ENCODE data around the gene YPEL4.

YPEL4 gene

GRCh38 chr11:57635246-57635645, 14.5 kb downstream of the YPEL4 start:
- H3K27ac ChIP-seq: no peak overlapping the region
- no peak for DNase-seq (ENCODE audit: low read depth, low spot score)

GRCh38 chr11:57634311-57634710, 15.4 kb downstream of the YPEL4 start:
- no peak for DNase-seq (ENCODE audit: low read depth, low spot score)

GRCh38 chr11:57633394-57634070, 16.2 kb downstream of the YPEL4 start:
- H3K27ac ChIP-seq: no peak overlapping the region
- DNase-seq (ENCODE audit: low read depth, low spot score): no peak

More at GRCh38 chr11:57634311-57634710, 15.4 kb downstream of the YPEL4 start:
- no peak overlapping the region for H3K27ac ChIP-seq

- H3K27ac ChIP-seq: no peak overlapping the region
- no peak for DNase-seq (ENCODE audit: low read depth, low spot score)
Measured at GRCh38 chr11:57632116-57632515, 17.6 kb downstream of the YPEL4 start.

GRCh38 chr11:57630171-57630570, 19.5 kb downstream of the YPEL4 start:
- DNase-seq (ENCODE audit: low read depth, low spot score): no peak
- no peak overlapping the region for H3K27ac ChIP-seq

GRCh38 chr11:57626895-57627294, 22.8 kb downstream of the YPEL4 start:
- no peak for DNase-seq (ENCODE audit: low read depth, low spot score)
- no peak overlapping the region for H3K27ac ChIP-seq

DNA sequence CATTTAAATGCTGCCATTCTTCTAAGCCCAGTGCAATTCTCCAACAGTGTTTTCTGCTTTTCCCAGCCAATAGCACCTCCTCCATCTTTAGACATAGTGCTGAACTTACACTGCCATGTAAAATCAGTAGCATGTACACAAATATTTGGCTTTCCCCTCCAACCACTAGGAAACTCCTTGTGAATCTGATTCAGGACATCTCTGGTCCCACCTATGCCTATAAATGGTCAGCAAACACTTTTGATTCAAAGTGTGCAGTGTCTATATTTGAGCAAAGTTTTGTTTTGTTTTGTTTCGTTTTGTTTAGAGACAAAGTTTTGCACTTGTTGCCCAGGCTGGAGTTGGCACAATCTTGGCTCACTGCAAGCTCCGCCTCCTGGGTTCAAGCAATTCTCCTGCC, 24.8 kb downstream of the YPEL4 start:
- no peak overlapping the region for H3K27ac ChIP-seq
- DNase-seq (ENCODE audit: low read depth, low spot score): no peak

- no peak for DNase-seq (ENCODE audit: low read depth, low spot score)
- no peak overlapping the region for H3K27ac ChIP-seq
Measured at GRCh38 chr11:57622263-57622662, 27.4 kb downstream of the YPEL4 start.

DNA sequence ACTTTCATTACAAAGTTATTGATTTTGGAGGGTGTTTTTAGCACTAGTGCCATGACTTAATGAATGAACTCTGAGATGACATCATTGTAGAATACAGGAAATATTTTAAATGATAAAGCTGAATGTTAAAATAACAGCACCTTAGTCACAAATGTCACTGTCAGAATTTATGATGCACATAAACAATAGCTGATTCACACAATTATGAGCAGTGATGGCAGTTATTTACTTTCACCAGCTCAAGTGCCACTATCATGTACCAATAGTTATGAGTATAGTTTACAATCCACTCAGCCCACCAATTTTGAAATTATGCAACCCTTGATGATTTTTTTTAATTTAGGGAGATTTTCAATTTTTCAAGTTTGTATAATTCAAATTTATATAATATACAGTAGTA, 29.2 kb downstream of the YPEL4 start:
- H3K27ac ChIP-seq: no peak overlapping the region
- no peak for DNase-seq (ENCODE audit: low read depth, low spot score)

- H3K27ac ChIP-seq: no peak overlapping the region
- no peak for DNase-seq (ENCODE audit: low read depth, low spot score)
Measured at GRCh38 chr11:57619331-57619730, 30.4 kb downstream of the YPEL4 start.

- peak overlapping the region; percentile 23 for H3K27ac ChIP-seq
- no peak for DNase-seq (ENCODE audit: low read depth, low spot score)
Measured at GRCh38 chr11:57618438-57618837, 31.3 kb downstream of the YPEL4 start.

DNA sequence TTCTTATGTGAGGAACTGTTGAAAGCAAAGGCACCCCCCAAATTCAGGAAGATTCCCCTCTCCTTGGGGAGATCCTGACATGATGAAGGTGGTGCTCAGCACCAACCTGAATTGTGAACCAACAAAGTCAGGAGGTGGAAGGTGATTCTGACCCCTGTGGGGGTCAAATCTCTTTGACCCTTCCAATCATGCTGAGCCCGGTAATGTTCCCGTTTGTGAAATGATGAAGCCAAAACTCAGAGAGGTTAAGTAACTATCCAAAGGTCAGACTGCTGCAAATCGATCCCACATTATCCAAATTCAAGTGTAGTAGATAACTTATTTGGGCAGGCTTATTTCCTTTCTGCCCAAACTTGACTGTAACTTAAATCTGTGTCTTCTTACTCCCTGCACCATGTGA, 33.1 kb downstream of the YPEL4 start:
- no peak overlapping the region for H3K27ac ChIP-seq
- DNase-seq (ENCODE audit: low read depth, low spot score): no peak

DNA sequence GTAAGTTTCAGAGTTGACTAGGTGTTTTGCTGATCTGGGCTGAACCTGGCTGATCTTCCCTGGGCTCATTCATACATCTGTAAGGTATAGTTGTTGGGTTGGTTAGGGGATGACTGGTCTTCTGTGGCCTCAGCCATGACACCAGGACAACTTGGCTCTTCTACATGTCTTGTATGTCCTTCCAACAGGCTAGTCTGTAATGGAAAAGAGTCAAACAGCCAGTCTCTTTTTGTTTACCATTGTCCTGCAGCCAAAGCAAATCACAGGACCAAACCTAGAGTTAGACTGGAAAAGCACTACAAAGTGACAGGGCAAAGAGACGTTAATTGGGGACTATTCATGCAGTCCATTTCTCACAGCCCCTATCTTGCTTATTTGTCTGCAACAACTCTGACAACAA, 34.4 kb downstream of the YPEL4 start:
- no peak for DNase-seq (ENCODE audit: low read depth, low spot score)
- no peak overlapping the region for H3K27ac ChIP-seq

- no peak overlapping the region for H3K27ac ChIP-seq
- DNase-seq (ENCODE audit: low read depth, low spot score): no peak
Measured at GRCh38 chr11:57614234-57614772, 35.4 kb downstream of the YPEL4 start.

DNA sequence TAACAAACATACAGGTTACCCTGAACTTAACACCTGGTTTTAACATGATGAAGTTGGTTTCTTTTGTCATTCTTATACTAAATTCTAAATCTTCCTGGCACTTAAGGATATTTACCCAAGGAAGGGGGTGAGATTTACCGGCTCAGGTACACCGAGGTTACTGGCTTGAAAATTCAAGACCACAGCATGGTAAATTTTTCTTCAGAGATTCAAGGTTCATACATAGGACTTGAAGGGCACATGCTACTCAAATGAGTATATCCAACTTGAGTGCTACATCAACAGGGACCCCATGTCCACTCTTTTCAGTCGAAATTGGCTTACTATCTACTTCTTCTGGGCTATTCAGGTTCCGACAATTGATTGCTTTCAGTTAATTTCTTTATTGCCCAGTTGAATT, 39.5 kb downstream of the YPEL4 start:
- no peak overlapping the region for H3K27ac ChIP-seq
- DNase-seq (ENCODE audit: low read depth, low spot score): no peak

DNA sequence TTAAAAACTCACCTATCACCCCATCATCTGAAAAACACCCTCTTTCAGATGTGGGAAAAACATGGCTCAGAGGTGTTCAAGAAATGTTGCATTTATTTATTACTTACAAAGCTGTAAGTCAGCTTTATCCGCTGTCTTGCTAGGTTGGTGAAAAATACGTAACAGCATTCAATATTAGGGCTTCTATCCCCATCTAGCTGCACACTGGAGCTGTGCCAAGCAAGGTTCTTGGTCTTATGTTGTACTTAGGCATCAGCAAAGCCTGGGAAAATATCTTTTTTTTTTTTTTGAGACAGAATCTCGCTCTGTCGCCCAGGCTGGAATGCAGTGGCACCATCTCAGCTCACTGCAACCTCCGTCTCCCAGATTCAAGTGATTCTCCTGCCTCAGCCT, 44.7 kb downstream of the YPEL4 start:
- no peak for DNase-seq (ENCODE audit: low read depth, low spot score)
- H3K27ac ChIP-seq: no peak overlapping the region

DNA sequence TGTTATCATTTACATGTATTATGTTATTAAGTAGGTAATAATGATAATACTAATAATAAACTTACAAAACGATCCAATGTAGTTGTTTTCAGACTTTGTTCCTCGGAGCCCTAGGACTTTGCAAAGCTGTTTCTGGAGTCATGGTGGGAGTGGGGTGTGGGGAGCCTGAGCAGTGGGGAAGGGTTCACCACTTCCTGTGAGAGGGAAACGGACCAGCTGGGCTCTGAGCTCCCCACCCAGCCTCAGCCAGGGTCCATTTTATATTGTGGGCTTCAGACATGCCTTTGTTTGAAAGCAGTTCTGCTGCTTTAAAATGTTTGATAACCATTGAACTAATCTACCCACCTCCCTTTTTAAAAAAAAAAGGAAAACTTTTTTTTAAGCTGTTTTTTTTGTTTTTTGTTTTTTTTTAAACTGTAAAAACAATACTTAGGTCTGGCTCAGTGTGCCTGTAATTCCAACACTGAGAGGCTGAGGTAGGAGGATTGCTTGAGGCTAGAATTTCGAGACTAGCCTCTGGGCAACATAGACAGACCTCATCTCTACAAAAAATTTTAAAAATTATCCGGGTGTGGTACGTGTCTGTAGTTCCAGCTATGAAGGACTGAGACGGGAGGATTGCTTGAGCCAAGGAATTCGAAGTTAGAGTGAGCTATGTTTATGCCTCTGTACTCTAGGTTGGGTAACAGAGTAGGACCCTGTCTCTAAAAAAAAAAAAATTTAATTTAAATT, 45.2 kb downstream of the YPEL4 start:
- no peak for DNase-seq (ENCODE audit: low read depth, low spot score)
- no peak overlapping the region for H3K27ac ChIP-seq

DNA sequence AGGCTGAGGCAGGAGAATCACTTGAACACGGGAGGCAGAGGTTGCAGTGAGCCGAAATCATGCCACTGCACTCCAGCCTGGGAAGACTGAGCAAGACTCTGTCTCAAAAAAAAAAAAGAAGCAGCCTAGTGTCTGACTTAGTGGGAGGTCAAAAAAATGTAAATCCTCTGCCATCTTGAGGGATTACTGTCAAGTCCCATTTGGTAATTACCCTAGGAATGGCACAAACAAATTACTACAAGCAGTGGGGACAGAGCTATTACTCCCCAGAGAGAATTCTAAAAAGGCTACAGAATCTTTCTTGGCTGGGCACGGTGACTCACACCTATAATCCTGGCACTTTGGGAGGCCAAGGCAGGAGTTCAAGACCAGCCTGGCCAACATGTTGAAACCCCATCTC, 48.4 kb downstream of the YPEL4 start:
- DNase-seq (ENCODE audit: low read depth, low spot score): no peak
- H3K27ac ChIP-seq: no peak overlapping the region

DNA sequence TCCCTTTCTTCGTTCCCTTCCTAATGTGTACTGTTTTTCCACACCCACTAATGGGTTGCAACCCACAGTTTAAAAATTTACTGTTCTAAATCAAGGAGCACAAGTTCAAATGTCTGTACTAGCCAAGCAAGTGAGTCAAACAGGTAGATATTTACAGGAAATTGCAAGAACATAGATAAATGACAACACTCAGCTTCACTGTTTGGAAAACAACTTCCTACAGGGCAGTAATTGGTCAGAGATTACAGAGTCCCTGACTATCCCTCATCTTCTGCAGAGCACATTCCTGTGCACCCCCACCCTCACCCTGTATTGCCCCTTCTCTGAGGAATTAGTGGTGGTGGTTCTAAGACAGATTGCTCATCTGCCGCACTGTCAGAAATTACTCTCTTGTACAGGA, 50.3 kb downstream of the YPEL4 start:
- peak overlapping the region; percentile 49 for H3K27ac ChIP-seq

DNA sequence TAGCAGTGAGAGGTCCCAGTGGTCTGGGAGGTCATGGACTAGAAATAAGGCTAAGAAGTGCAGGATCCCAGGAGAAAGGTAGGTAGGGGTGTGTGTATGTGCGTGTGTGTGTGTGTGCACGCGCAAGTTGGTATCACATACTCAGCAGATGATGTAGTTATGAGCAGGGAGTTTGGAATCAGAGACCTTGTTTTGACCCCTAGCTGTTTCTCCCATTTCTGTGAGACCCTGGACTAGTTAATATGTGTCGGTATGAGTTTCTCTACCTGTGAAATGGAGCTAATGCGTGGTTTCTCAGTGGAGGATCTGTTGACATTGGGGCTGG, 50.9 kb downstream of the YPEL4 start:
- H3K27ac ChIP-seq: peak overlapping the region; percentile 49
- DNase-seq (ENCODE audit: low read depth, low spot score): no peak

More for the DNA sequence above, 50.3 kb downstream of the YPEL4 start:
- DNase-seq (ENCODE audit: low read depth, low spot score): no peak

GRCh38 chr11:57597916-57598830, 51.5 kb downstream of the YPEL4 start:
- no peak for DNase-seq (ENCODE audit: low read depth, low spot score)
- no peak overlapping the region for H3K27ac ChIP-seq
